NCI-H510A (cell line): ENCODE results near the gene PDK1.
"Not testable (repeated sequence)": the region's sequence is repeated elsewhere in the genome, so short reads cannot be mapped to it uniquely, and the experiment has no call there.

Experiments used
- DNase-seq: peaks from one replicate; lab custom pipeline; 2025; lab: John Stamatoyannopoulos, UW

PDK1 gene

GRCh38 chr2:172555522-172556283 lies at the start of gene PDK1:
TSS of gene PDK1 (plus strand) at chr2:172556090. CDS start at chr2:172556151, 61 bp downstream.
- peak; percentile 94 for DNase-seq

GRCh38 chr2:172507199-172507598 lies 48.7 kb upstream of the PDK1 start:
- no peak for DNase-seq

GRCh38 chr2:172510088-172510487 lies 45.8 kb upstream of the PDK1 start:
- DNase-seq: no peak

- DNase-seq: no peak
Measured at GRCh38 chr2:172510548-172510947, 45.3 kb upstream of the PDK1 start.

GRCh38 chr2:172512810-172513523 lies 42.9 kb upstream of the PDK1 start:
- no peak for DNase-seq

GRCh38 chr2:172513524-172513900 lies 42.4 kb upstream of the PDK1 start:
- no peak for DNase-seq

GRCh38 chr2:172513935-172514586 lies 41.8 kb upstream of the PDK1 start:
- DNase-seq: no peak

- DNase-seq: no peak
Measured at GRCh38 chr2:172516299-172516698, 39.6 kb upstream of the PDK1 start.

GRCh38 chr2:172518995-172519394 lies 36.9 kb upstream of the PDK1 start:
- DNase-seq: no peak

GRCh38 chr2:172525601-172526000 lies 30.3 kb upstream of the PDK1 start:
- no peak for DNase-seq

GRCh38 chr2:172531309-172531708 lies 24.6 kb upstream of the PDK1 start:
- no peak for DNase-seq

GRCh38 chr2:172532461-172532860 lies 23.4 kb upstream of the PDK1 start:
- not testable (repeated sequence) for DNase-seq

- no peak for DNase-seq
Measured at GRCh38 chr2:172533687-172534086, 22.2 kb upstream of the PDK1 start.

GRCh38 chr2:172535119-172535518 lies 20.8 kb upstream of the PDK1 start:
- no peak for DNase-seq

- DNase-seq: not testable (repeated sequence)
Measured at GRCh38 chr2:172537851-172538250, 18.0 kb upstream of the PDK1 start.

- DNase-seq: no peak
Measured at GRCh38 chr2:172539767-172540166, 16.1 kb upstream of the PDK1 start.

GRCh38 chr2:172540421-172540820 lies 15.5 kb upstream of the PDK1 start:
- DNase-seq: no peak

GRCh38 chr2:172545408-172546075 lies 10.3 kb upstream of the PDK1 start:
- no peak for DNase-seq

- DNase-seq: no peak
Measured at GRCh38 chr2:172549131-172549530, 6.8 kb upstream of the PDK1 start.

GRCh38 chr2:172549802-172550201 lies 6.1 kb upstream of the PDK1 start:
- DNase-seq: not testable (repeated sequence)

GRCh38 chr2:172550419-172550818 lies 5.5 kb upstream of the PDK1 start:
- DNase-seq: no peak

GRCh38 chr2:172551271-172551670 lies 4.6 kb upstream of the PDK1 start:
- DNase-seq: no peak
